ENCODE results near the gene DUSP15.

The DUSP15 gene

GRCh38 chr20:31839782-31840487 is 30.4 kb downstream of the DUSP15 start:
- no peaks in the 10 kb centered on the region for H3K9me2 ChIP-seq (replicated peaks; ENCODE audit: low read depth, low read length)
- no peak for TF ChIP-seq EZH2phosphoT487 (IDR thresholded peaks at IDR 0.05; ENCODE audit: borderline replicate concordance)
- no peak for TF ChIP-seq CTCF (conservative IDR thresholded peaks at IDR 0.05; ENCODE audit: low read length)
- H3K4me1 ChIP-seq (ENCODE audit: insufficient read depth, low read length, poor library complexity, severe bottlenecking), result peaks cover 62% of the 10 kb centered on the region
- H2AFZ ChIP-seq (ENCODE audit: low read length), result no peak overlapping the region
- no peak overlapping the region for H3K9ac ChIP-seq (ENCODE audit: low read depth, low read length, poor library complexity, severe bottlenecking)
- H3F3A ChIP-seq (ENCODE audit: low read depth), result peaks cover 7% of the 10 kb centered on the region
- no peak overlapping the region for H3K4me2 ChIP-seq (ENCODE audit: low read depth, low read length, poor library complexity, severe bottlenecking)
- no peaks in the 10 kb centered on the region for H3K9me3 ChIP-seq (ENCODE audit: insufficient read depth, low read depth, low read length)
- H3K36me3 ChIP-seq (ENCODE audit: insufficient read depth, low read length), result no peaks in the 10 kb centered on the region
- H3K4me3 ChIP-seq (ENCODE audit: low read length, poor library complexity, severe bottlenecking), result no peak overlapping the region
- no peaks in the 10 kb centered on the region for H3K79me2 ChIP-seq (ENCODE audit: insufficient read depth, low read length)
- H3K27me3 ChIP-seq (ENCODE audit: insufficient read depth, low read length, poor library complexity, severe bottlenecking), result no peaks in the 10 kb centered on the region
- H4K20me1 ChIP-seq (ENCODE audit: insufficient read depth, low read length, poor library complexity, severe bottlenecking), result no peaks in the 10 kb centered on the region

GRCh38 chr20:31838646-31839292 is 31.6 kb downstream of the DUSP15 start:
- H3K4me3 ChIP-seq (ENCODE audit: low read length, poor library complexity, severe bottlenecking), result no peak overlapping the region
- peaks cover 71% of the 10 kb centered on the region for H3K4me1 ChIP-seq (ENCODE audit: insufficient read depth, low read length, poor library complexity, severe bottlenecking)
- H2AFZ ChIP-seq (ENCODE audit: low read length), result no peak overlapping the region
- no peaks in the 10 kb centered on the region for H3K9me3 ChIP-seq (ENCODE audit: insufficient read depth, low read depth, low read length)
- no peaks in the 10 kb centered on the region for H3K9me2 ChIP-seq (replicated peaks; ENCODE audit: low read depth, low read length)
- H3F3A ChIP-seq (ENCODE audit: low read depth), result peaks cover 7% of the 10 kb centered on the region
- H3K36me3 ChIP-seq (ENCODE audit: insufficient read depth, low read length), result no peaks in the 10 kb centered on the region
- no peaks in the 10 kb centered on the region for H3K27me3 ChIP-seq (ENCODE audit: insufficient read depth, low read length, poor library complexity, severe bottlenecking)
- no peak overlapping the region for H3K4me2 ChIP-seq (ENCODE audit: low read depth, low read length, poor library complexity, severe bottlenecking)
- H3K79me2 ChIP-seq (ENCODE audit: insufficient read depth, low read length), result no peaks in the 10 kb centered on the region
- no peaks in the 10 kb centered on the region for H4K20me1 ChIP-seq (ENCODE audit: insufficient read depth, low read length, poor library complexity, severe bottlenecking)
- TF ChIP-seq EZH2phosphoT487 (IDR thresholded peaks at IDR 0.05; ENCODE audit: borderline replicate concordance) (no peak), CTCF (conservative IDR thresholded peaks at IDR 0.05; ENCODE audit: low read length) (no peak)
- no peak overlapping the region for H3K9ac ChIP-seq (ENCODE audit: low read depth, low read length, poor library complexity, severe bottlenecking)

GRCh38 chr20:31837896-31838397 is 32.4 kb downstream of the DUSP15 start:
- Histone ChIP-seq H3K4me2 (ENCODE audit: low read depth, low read length, poor library complexity, severe bottlenecking) (peak overlapping the region; percentile 71), H3K27me3 (ENCODE audit: insufficient read depth, low read length, poor library complexity, severe bottlenecking) (no peaks in the 10 kb centered on the region), H3K36me3 (ENCODE audit: insufficient read depth, low read length) (no peaks in the 10 kb centered on the region), H3K9me3 (ENCODE audit: insufficient read depth, low read depth, low read length) (no peaks in the 10 kb centered on the region), H2AFZ (ENCODE audit: low read length) (no peak overlapping the region), H3F3A (ENCODE audit: low read depth) (peaks cover 7% of the 10 kb centered on the region), H3K4me1 (ENCODE audit: insufficient read depth, low read length, poor library complexity, severe bottlenecking) (peaks cover 70% of the 10 kb centered on the region), H4K20me1 (ENCODE audit: insufficient read depth, low read length, poor library complexity, severe bottlenecking) (no peaks in the 10 kb centered on the region), H3K79me2 (ENCODE audit: insufficient read depth, low read length) (no peaks in the 10 kb centered on the region), H3K9me2 (replicated peaks; ENCODE audit: low read depth, low read length) (no peaks in the 10 kb centered on the region), H3K9ac (ENCODE audit: low read depth, low read length, poor library complexity, severe bottlenecking) (peak overlapping the region; percentile 34), H3K4me3 (ENCODE audit: low read length, poor library complexity, severe bottlenecking) (peak overlapping the region; percentile 7)
- no peak for TF ChIP-seq CTCF (conservative IDR thresholded peaks at IDR 0.05; ENCODE audit: low read length)
- TF ChIP-seq EZH2phosphoT487 (IDR thresholded peaks at IDR 0.05; ENCODE audit: borderline replicate concordance), result no peak

Measured in Loucy (cell line).